KOPT-K1 (cell line): Measurements from ENCODE around the gene ZDHHC8.

Source experiments
- H3K27ac ChIP-seq: fragments of 200-600 bp; sonication (generic); 2 replicates; pipeline ENCODE4 v1.5.1; 2016; ENCODE audit warnings: antibody characterized with exemption, mild to moderate bottlenecking, low read depth, low read length; ENCODE audit not compliant: poor library complexity, severe bottlenecking
- H3K36me3 ChIP-seq: fragments of 200-600 bp; sonication (generic); 2 replicates; pipeline ENCODE4 v1.5.1; 2017; ENCODE audit warnings: antibody characterized with exemption, mild to moderate bottlenecking, low read length, moderate library complexity; ENCODE audit not compliant: insufficient read depth
- H3K9me3 ChIP-seq: fragments of 200-600 bp; sonication (generic); 2 replicates; pipeline ENCODE4 v1.5.1; 2017; ENCODE audit warnings: antibody characterized with exemption, low read length, mild to moderate bottlenecking; ENCODE audit not compliant: insufficient read depth, poor library complexity, severe bottlenecking

ZDHHC8 gene

DNA sequence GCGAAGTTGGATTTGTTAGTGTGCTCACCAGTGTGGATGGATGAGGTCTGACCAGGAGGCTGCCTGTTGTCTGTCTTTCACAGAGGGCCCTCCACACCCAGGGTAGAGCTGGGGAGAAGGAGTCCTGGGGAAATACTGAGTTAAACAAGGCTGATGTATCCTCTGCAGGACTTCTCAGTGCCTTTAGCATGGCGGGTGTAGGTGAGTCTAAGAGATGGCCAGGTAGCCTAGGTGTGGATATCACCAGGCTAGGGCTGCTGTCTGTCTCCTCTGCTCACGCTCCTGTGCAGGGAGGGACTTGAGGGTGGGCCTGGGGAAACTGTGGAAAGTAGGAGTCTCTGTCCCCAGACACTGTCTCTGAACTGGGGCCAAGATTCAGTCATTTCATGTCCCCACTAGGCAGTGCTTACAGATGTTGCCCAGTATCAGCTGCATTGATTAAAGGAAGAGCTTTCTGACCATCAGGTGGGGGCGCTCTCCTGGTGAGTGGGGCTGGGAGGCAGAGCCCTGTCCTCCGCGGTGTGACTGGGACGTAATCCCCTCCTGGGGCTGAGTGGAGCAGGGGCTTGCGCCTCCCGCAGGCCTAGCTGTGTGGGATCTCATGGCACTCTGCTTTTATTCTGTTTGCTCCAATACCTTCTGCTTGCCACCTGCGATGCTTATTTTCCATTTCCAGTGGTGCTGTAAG, 54.7 kb downstream of the ZDHHC8 start:
- Histone ChIP-seq H3K9me3 (no peaks in the 10 kb centered on the region), H3K27ac (no peak overlapping the region), H3K36me3 (no peaks in the 10 kb centered on the region)

DNA sequence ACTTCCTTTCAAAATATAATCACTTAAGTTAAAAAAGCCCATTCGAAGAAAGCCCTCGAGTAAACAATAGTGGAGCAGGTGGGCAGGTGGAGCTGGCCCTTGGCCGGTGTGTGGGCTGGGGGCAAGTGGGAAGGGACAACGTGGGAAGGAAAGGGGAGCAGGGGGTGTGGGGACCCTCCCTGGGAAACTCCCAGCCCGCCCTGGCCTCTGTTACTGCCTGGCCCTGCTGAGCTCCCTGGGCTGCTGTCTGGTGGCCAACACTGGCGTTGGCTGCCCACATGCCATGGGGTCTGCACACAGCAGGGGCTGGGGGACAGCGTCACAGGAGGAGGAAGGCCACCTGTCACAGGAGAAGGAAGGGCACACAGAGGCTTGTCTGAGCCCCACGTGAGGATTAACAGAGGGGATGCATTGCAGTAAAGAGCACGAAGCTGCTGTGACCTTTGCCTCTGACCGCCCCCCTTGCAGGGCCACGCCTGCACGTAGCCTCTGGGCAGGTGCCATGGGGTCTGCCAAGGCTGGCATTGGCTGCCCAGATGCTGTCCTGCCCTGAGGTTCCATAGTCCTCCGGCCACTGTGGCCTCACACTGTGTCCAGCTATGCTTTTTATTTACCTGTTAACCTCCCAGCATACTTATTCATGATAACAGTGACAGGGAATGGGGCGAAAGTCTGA, 55.4 kb downstream of the ZDHHC8 start:
- Histone ChIP-seq H3K27ac (no peak overlapping the region), H3K9me3 (no peaks in the 10 kb centered on the region), H3K36me3 (no peaks in the 10 kb centered on the region)

DNA sequence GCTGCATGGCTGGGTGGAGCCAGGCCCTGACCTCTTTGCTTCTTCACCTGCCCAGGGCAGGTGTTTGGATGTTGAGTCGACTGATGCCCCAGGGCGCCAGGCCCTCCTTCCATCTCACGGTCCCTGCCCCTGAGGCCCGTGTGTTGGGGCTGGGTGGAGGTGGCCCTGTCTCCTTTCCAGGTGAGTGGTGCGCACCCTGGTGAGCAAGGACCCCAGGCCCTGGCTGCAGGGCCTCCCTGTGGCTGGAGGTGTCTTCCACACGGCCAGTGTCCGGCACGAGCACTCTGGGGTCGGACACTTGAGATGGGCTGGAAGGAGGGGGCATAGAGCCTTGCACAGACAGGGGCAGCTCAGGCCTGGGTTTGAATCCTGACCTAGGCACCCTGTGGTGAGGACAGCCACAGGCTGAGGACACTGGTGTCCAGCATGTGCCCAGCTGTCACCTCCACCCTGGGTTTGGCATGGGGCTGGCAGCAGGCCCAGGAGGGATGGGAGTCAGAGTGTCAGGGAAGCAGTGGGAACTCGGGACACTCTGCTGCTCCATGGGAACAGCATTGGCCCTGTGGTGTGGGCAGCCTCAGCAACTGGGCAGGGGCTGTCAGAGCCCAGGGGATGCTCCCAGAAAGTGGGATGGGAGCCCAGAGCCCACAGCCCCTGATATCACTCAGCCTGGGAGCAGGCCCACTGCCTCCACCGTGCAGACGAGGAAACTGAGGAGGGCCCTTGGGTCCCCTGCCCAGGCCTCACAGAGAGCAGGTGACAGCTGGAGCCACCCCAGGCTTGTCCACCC, 56.4 kb downstream of the ZDHHC8 start:
- no peaks in the 10 kb centered on the region for H3K36me3 ChIP-seq
- H3K9me3 ChIP-seq: no peaks in the 10 kb centered on the region
- H3K27ac ChIP-seq: no peak overlapping the region

DNA sequence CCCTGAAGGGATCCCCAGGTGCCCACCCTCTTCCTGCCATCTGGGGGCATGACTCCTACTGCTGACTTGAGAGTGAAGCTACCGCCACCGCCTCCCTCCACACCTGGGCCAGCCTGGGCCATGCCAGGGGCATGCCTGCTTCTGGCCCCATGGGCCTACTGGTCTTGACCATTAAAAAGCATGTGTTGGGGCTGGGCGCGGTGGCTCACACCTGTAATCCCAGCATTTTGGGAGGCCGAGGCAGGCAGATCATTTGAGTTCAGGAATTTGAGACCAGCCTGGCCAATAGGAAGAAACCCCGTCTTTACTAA, 56.9 kb downstream of the ZDHHC8 start:
- Histone ChIP-seq H3K9me3 (no peaks in the 10 kb centered on the region), H3K36me3 (no peaks in the 10 kb centered on the region), H3K27ac (no peak overlapping the region)

DNA sequence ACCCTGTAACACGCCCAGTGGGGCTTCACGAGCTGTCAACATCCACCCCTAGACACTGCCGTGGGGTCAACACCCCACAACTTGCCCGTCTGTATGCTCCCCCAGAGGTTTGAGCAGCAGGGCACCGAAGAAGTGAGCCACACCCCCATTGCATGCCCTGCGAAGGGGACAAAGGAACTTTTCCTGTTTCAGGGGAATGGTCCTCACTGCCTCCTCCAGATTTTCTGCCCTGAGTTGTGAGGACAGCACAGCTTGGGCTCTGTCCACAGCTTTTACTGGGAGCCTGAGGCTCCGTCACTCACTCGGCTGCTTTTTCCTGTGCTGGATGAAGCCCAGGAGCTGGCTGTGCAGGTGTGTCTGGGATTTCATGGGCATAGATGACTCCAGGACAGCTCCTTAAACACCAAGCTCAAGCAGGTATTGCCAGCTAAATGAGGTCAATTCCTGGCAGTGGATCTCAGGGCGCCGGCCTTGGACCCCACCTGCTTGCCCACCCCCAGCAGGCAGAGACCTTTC, 59.5 kb downstream of the ZDHHC8 start:
- no peaks in the 10 kb centered on the region for H3K9me3 ChIP-seq
- H3K27ac ChIP-seq: no peak overlapping the region
- no peaks in the 10 kb centered on the region for H3K36me3 ChIP-seq

DNA sequence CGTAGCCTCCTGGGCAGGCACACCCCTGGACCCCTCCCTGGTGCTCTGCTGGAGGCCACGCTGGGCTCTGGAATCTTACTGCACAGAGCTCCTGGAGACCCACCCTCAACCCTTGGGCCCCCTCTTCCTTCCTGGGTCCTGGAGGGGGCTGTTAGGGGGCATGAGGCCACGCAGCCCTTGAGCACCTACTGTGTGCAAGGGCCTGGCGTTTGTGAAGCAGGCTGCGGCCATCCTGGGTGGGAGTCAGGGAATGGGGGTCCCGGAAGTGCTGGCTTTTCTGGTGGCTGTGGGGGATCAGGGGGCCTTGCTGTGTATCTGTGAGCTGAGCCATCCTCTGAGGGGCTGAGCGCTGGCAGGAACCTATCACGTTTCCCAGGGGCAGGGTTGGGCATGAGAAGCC, 60.2 kb downstream of the ZDHHC8 start:
- no peak overlapping the region for H3K27ac ChIP-seq
- no peaks in the 10 kb centered on the region for H3K36me3 ChIP-seq
- no peaks in the 10 kb centered on the region for H3K9me3 ChIP-seq

DNA sequence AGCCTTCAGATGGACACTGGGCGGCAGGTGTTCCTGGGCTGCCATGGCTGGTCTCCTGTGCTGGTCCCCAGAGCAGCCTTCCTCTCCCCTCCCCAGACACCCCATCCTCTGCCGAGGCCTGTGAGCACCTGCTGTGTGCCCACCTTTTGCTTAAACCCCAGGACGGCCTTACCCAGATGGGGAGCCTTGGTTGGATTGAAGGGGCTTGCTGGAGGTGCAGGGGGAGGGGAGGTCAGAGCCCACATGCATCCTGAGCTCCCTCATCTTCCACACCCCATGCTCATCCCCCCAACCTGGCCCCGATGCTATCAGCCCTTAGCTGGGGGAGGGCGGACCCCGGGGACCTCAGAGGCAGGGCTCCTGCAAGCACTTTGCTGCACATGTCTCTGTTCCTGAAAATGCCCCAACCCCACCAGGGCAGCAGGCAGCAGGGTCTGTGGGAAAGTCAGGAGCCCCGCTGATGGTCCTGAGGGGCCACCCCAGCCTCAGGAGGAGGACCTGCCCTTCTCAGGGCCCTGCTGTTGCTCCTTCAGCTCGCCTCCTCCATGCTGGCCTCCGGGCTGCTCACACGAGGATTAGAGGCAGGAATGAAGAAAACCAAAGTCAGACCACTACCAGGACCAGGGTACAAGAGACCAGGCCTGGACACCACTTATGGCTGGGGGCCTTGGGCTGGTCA, 60.8 kb downstream of the ZDHHC8 start:
- Histone ChIP-seq H3K9me3 (no peaks in the 10 kb centered on the region), H3K27ac (no peak overlapping the region), H3K36me3 (no peaks in the 10 kb centered on the region)

DNA sequence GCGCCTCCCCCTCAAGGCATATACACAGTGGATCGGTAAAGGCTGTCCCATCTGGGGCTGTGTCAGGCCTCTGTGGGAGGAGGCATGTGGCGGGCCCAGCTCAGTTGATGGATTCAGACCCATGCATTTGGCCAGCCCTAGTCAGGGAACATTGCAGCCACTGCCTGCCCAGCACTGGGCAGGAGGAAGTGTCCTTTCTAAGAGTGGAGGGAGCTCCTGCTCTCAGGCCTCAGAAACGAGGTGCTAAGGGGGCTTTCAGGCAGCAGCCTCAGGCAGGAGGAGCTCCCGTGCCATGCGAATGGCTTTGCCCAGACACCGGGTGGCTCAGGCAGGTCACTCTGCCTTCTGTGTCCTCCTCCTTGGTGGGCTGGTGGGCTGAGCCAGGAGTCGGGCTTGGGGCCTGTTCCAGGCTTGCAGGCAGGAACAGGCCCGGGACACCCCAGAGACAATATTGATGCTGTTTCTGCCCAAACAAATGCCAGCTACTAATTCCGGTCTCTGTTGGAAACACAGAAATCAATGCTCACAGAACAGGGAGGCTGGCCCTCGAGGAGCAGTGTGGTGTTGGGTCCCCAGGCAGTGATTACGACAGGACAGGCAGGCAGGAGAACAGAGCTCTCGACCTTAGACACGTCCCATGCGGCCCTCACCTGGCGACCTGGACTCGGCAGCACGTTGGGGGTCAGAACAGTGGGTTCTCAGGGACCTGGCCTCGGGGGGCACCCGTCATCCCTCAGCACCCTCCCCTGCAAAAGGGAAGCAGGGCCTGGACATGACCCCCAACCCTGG, 61.6 kb downstream of the ZDHHC8 start:
- Histone ChIP-seq H3K9me3 (no peaks in the 10 kb centered on the region), H3K27ac (no peak overlapping the region)

DNA sequence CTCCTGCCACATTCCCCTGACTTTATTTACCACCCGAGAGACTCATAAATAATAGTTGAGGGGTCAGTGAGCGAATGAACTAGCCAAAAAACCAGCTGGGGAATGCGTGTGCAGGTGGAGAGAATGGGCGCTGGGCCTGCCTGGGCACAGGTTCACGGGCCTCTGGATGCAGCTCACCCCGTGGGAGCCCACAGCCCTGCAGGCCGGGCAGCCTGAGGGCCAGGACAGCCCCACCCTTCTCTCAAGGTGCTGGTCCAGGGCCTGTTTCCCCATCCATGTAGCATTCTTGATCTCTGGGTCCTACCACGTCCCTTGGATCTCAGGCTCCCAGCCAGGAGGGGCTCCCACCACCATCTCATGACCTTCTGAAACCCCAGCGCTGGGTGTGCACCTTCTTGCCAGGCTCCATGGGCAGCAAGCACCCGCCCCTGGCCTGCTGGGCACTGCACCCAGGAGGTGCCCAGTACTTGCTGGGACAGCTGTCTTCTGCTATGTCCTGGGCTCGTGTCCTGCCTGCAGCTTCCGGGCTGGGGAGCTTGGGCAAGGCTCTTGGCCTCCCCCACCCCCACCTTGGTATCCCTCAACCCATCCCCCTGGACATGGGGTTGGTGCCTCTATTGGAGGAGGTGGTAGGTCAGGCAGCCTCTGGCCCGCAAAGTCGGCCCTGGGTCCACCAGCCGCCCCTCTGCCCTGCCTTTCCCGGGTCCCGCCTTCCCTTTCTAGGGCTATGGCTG, 62.3 kb downstream of the ZDHHC8 start:
- Histone ChIP-seq H3K9me3 (no peaks in the 10 kb centered on the region), H3K36me3 (no peaks in the 10 kb centered on the region), H3K27ac (no peak overlapping the region)

More for the DNA sequence above, 61.6 kb downstream of the ZDHHC8 start:
- no peaks in the 10 kb centered on the region for H3K36me3 ChIP-seq

DNA sequence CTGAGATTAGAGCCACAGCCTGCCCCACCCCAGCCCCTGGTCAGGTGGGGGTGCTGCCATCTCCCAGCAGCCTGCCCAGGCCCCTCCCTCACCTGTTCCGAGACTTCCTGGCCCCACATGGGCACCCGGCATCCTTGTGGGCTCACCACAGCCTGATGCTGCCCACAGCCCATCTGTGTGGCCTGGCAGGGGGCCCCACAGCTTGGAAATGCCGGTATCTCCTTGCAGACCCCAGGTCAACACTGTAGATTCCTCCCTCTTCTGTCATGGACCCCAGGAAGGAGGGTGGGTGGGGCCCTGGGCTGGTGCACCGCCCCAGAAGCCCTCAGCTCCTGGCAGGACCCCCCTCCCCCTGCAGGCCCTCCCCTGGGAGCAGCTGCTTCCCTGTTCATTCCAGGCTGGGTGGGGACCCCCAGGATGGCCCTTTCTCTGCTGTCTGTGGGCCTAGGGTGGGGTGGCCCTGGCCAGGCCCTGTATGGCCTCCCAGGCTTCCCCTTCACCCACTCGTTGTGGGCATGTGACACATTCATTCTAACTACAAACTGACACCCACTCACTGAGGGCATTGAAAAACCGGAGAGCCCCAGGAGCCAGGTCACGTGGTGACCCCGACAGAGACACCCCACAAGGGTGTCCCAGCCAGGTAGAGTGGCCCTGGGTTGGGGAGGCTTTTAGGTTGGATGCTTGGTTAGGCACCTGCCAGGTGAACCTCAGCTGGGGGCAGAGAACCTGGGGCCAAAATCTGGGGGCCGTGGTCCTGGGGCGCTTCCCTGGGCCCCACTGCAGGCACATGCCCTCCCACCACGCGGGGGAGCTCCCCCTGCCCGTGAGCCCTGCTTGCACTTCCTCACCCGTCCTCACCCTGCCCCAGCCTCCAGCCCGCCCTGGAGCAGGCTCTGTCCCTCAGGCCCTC, 63.3 kb downstream of the ZDHHC8 start:
- H3K27ac ChIP-seq: no peak overlapping the region
- no peaks in the 10 kb centered on the region for H3K9me3 ChIP-seq
- H3K36me3 ChIP-seq: no peaks in the 10 kb centered on the region

DNA sequence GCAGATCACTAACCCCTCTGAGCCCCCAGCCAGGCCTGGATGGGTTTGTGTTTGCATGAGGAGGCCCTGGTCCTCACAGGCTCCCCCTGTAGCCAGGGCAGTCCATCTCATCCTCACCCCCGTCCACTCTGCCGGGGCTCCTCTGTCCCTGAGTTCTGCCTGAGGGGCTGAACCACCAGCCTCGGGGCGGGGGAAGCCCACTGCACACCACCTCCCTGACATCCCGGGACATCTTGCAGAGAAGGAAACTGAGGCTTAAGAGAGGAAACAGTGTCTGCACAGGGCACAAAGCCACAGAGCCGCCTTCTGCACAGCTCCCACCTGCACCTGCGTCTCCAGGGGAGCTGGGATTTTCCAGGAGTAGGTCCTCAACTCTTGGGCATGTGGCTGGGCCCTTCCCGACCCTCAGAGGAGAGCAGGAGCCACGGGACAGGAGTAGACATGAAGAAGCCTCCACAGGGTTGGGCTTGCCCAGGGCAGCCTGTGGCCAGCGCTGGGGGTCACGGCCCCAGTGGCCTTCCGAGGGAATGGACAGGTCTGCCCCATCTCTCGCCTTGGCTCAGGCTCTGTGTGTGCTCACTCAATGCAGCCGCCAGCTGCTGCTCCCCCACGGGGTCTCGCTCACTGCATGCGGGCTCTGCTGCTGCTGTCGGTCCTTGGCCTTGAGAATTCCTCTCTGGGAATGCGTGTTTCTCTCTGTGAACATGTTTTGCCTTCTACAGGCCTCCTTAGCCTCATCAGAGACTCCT, 64.7 kb downstream of the ZDHHC8 start:
- no peaks in the 10 kb centered on the region for H3K36me3 ChIP-seq
- H3K9me3 ChIP-seq: no peaks in the 10 kb centered on the region

More for the DNA sequence above, 64.7 kb downstream of the ZDHHC8 start:
- H3K27ac ChIP-seq: no peak overlapping the region
